ENCODE results near the gene TAF4.

Gene TAF4

DNA sequence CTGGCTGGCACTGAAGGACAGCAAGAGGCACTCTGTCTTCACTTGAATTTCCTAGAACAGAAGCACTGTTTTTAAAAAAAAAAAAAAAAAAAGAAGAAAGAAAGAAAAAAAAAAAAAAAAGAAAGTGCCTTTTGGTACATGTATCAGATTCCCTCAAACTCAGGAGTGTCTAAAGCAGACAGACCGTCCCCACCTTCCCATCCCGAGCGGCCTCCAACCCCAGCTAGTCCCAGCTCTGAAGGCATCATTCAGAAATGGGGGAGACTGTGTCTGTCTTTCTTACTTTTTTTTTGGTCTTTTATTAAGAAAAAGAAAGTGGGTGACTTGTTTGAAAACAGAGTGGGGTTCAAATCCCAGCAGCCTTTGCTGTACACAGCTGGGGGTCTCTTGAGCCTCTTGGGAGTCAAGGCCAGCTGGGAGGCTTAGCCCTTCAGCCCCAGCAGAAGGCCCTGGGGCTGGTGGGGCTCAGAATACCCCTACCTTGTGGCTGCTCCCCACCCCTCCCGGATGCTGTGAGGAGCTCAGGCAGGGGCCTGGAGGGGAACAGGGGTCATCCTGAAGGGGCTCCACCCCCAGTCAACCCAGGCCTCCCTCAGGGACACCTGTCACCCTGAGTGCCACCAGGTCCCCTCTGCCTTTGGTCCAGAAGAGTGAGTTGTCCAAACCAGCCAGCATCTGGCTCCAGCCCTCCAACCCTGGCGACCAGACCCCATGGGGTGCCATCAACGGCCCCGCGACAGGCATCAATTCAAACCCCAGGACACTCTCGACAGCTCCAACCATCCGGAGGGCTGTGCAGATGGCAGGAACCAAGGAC is 128.3 kb downstream of the TAF4 start:
- no peak overlapping the region for H3K4me2 ChIP-seq (ENCODE audit: low read depth, low read length)
- peaks cover 81% of the 10 kb centered on the region for H3K27me3 ChIP-seq (replicated peaks; ENCODE audit: insufficient read depth, low read length)
- no peaks in the 10 kb centered on the region for H3K36me3 ChIP-seq (replicated peaks; ENCODE audit: insufficient read depth, low read length)
- no peaks in the 10 kb centered on the region for H4K20me1 ChIP-seq (ENCODE audit: insufficient read depth, low read length)
- no peaks in the 10 kb centered on the region for H3K4me1 ChIP-seq (ENCODE audit: low read length)
- DNase-seq = no peak
- no peaks in the 10 kb centered on the region for H3F3A ChIP-seq (ENCODE audit: insufficient read depth, low read length)
- H3K9me2 ChIP-seq (replicated peaks; ENCODE audit: insufficient read depth, low read length) = no peaks in the 10 kb centered on the region
- H2AFZ ChIP-seq (ENCODE audit: low read length) = no peak overlapping the region
- TF ChIP-seq, protein P1, sequence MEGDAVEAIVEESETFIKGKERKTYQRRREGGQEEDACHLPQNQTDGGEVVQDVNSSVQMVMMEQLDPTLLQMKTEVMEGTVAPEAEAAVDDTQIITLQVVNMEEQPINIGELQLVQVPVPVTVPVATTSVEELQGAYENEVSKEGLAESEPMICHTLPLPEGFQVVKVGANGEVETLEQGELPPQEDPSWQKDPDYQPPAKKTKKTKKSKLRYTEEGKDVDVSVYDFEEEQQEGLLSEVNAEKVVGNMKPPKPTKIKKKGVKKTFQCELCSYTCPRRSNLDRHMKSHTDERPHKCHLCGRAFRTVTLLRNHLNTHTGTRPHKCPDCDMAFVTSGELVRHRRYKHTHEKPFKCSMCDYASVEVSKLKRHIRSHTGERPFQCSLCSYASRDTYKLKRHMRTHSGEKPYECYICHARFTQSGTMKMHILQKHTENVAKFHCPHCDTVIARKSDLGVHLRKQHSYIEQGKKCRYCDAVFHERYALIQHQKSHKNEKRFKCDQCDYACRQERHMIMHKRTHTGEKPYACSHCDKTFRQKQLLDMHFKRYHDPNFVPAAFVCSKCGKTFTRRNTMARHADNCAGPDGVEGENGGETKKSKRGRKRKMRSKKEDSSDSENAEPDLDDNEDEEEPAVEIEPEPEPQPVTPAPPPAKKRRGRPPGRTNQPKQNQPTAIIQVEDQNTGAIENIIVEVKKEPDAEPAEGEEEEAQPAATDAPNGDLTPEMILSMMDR (IDR thresholded peaks at IDR 0.05; ENCODE audit: low read length) = no peak
- TF ChIP-seq EZH2phosphoT487 (IDR thresholded peaks at IDR 0.05; ENCODE audit: low read length) = no peak
- TF ChIP-seq EZH2 (optimal IDR thresholded peaks at IDR 0.05; ENCODE audit: low read depth, low read length) = no peak
- H3K27ac ChIP-seq (ENCODE audit: low read length) = no peak overlapping the region
- no peak overlapping the region for H3K9ac ChIP-seq (ENCODE audit: low read length)
- H3K9me3 ChIP-seq (replicated peaks; ENCODE audit: insufficient read depth, low read length) = no peaks in the 10 kb centered on the region
- no peak overlapping the region for H3K4me3 ChIP-seq (ENCODE audit: low read length)
- H3K79me2 ChIP-seq (ENCODE audit: low read length) = no peaks in the 10 kb centered on the region

DNA sequence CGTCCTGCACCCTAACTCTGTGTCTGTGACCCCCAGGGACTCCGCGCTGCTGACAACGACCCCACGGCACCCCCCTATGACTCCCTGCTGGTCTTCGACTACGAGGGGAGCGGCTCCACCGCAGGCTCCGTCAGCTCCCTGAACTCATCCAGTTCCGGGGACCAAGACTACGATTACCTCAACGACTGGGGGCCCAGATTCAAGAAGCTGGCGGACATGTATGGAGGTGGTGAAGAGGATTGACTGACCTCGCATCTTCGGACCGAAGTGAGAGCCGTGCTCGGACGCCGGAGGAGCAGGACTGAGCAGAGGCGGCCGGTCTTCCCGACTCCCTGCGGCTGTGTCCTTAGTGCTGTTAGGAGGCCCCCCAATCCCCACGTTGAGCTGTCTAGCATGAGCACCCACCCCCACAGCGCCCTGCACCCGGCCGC is 129.0 kb downstream of the TAF4 start:
- no peak for DNase-seq
- H3K27ac ChIP-seq (ENCODE audit: low read length) = no peak overlapping the region
- no peak overlapping the region for H3K9ac ChIP-seq (ENCODE audit: low read length)
- H4K20me1 ChIP-seq (ENCODE audit: insufficient read depth, low read length) = no peaks in the 10 kb centered on the region
- no peaks in the 10 kb centered on the region for H3F3A ChIP-seq (ENCODE audit: insufficient read depth, low read length)
- H3K27me3 ChIP-seq (replicated peaks; ENCODE audit: insufficient read depth, low read length) = peaks cover 87% of the 10 kb centered on the region
- no peaks in the 10 kb centered on the region for H3K36me3 ChIP-seq (replicated peaks; ENCODE audit: insufficient read depth, low read length)
- H3K4me2 ChIP-seq (ENCODE audit: low read depth, low read length) = no peak overlapping the region
- no peak overlapping the region for H3K4me3 ChIP-seq (ENCODE audit: low read length)
- no peaks in the 10 kb centered on the region for H3K4me1 ChIP-seq (ENCODE audit: low read length)
- no peaks in the 10 kb centered on the region for H3K9me2 ChIP-seq (replicated peaks; ENCODE audit: insufficient read depth, low read length)
- no peak overlapping the region for H2AFZ ChIP-seq (ENCODE audit: low read length)
- H3K79me2 ChIP-seq (ENCODE audit: low read length) = no peaks in the 10 kb centered on the region
- TF ChIP-seq, protein P1 (IDR thresholded peaks at IDR 0.05; ENCODE audit: low read length) = no peak
- TF ChIP-seq EZH2phosphoT487 (IDR thresholded peaks at IDR 0.05; ENCODE audit: low read length) = no peak
- no peak for TF ChIP-seq EZH2 (optimal IDR thresholded peaks at IDR 0.05; ENCODE audit: low read depth, low read length)
- no peaks in the 10 kb centered on the region for H3K9me3 ChIP-seq (replicated peaks; ENCODE audit: insufficient read depth, low read length)

DNA sequence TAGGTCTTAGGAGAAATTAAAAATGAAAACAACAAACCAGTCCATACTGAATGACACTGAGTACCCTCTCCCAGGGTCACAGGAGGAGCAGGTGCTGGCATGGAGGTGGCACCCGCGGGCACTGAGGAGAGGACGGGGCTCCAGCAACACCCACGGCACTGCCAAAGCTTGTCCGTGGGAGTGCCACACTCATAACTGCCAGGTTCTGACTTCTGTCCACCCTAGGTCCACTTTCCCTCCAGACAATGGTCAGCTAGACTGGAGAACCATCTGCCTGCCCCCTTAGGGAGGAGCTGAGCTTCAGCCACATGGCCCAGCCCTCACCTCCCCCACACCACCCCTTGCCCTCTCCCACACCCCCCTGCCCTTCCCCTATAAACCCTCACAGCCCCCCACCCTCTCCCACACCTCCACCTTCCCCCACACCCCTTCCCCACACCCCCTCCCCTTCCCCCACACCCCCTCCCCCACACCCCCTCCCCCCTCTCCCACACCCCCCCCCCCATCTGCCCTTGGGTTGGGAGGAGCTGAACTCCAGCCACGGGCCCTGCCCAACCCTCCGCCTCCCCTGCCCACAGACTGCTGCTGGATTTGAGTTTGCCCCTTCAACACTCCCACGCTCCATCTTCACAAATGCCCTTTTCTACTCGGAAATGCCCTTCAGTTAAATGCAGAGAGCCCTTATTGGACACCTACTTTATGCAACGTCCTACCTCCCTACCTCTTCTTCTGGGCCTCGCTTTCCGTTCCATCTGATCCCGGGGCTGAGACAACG is 129.6 kb downstream of the TAF4 start:
- no peak for DNase-seq
- Histone ChIP-seq H3K4me2 (ENCODE audit: low read depth, low read length) (no peak overlapping the region), H3K4me1 (ENCODE audit: low read length) (no peaks in the 10 kb centered on the region), H3F3A (ENCODE audit: insufficient read depth, low read length) (no peaks in the 10 kb centered on the region), H3K27me3 (replicated peaks; ENCODE audit: insufficient read depth, low read length) (peaks cover 88% of the 10 kb centered on the region), H3K9me2 (replicated peaks; ENCODE audit: insufficient read depth, low read length) (no peaks in the 10 kb centered on the region), H3K9ac (ENCODE audit: low read length) (no peak overlapping the region), H3K27ac (ENCODE audit: low read length) (no peak overlapping the region), H4K20me1 (ENCODE audit: insufficient read depth, low read length) (no peaks in the 10 kb centered on the region), H3K36me3 (replicated peaks; ENCODE audit: insufficient read depth, low read length) (no peaks in the 10 kb centered on the region), H3K79me2 (ENCODE audit: low read length) (no peaks in the 10 kb centered on the region), H3K9me3 (replicated peaks; ENCODE audit: insufficient read depth, low read length) (no peaks in the 10 kb centered on the region), H3K4me3 (ENCODE audit: low read length) (no peak overlapping the region), H2AFZ (ENCODE audit: low read length) (no peak overlapping the region)
- TF ChIP-seq, protein P1 (IDR thresholded peaks at IDR 0.05; ENCODE audit: low read length) = no peak
- no peak for TF ChIP-seq EZH2 (optimal IDR thresholded peaks at IDR 0.05; ENCODE audit: low read depth, low read length)
- no peak for TF ChIP-seq EZH2phosphoT487 (IDR thresholded peaks at IDR 0.05; ENCODE audit: low read length)
